PC-3 (cell line): ENCODE results near the gene LEF1. TPM values are rescaled to one million over a fixed set of nuclear protein-coding genes. Genes with fewer than 3 reads are reported as not detected.
A peak's percentile ranks its signal among the peaks of the same experiment; 100 is the strongest.

Source experiments
- ATAC-seq: fragments of 200-7000 bp; cut with Tn5 transposase; 2 replicates; pipeline ENCODE4 v1.9.1; 2020; ENCODE audit warnings: mild to moderate bottlenecking, moderate library complexity
- BruUV-seq: library from RNA; stranded (reverse); fragments of 400-500 nt; replicated peaks from 2 replicates; lab custom pipeline; 2021; lab: Mats Ljungman, UMichigan
- CTCF ChIA-PET: fragments of 300-600 bp; sonication (Branson Sonifier 250); formaldehyde crosslinking; loops from one replicate; lab custom pipeline; 2022; ENCODE audit warnings: antibody characterized with exemption; lab: Charles Lee
- POLR2A ChIA-PET: fragments of 300-600 bp; sonication (Branson Sonifier 250); formaldehyde crosslinking; loops from one replicate; lab custom pipeline; 2022; ENCODE audit warnings: antibody characterized with exemption; ENCODE audit not compliant: unreplicated experiment; lab: Charles Lee
- DNase-seq: peaks from one replicate; pipeline ENCODE4 v3.0.0-alpha.2; 2015
- H2AFZ ChIP-seq: fragments of 300-600 bp; sonication (generic); 2 replicates; pipeline ENCODE4 v1.6.0; 2016; ENCODE audit warnings: antibody characterized with exemption, low read length
- H3F3A ChIP-seq: fragments of 300-600 bp; sonication (generic); one replicate; pipeline ENCODE4 v1.6.0; 2017; ENCODE audit warnings: antibody characterized with exemption, low read length, control low read depth, mild to moderate bottlenecking; ENCODE audit not compliant: unreplicated experiment
- H3K27ac ChIP-seq: fragments of 300-600 bp; sonication (generic); 2 replicates; pipeline ENCODE4 v1.5.1; 2016; ENCODE audit warnings: mild to moderate bottlenecking, low read length
- H3K27me3 ChIP-seq: fragments of 300-600 bp; sonication (generic); 2 replicates; pipeline ENCODE4 v1.6.1; 2016; ENCODE audit warnings: low read length, mixed read lengths
- H3K36me3 ChIP-seq: fragments of 300-600 bp; sonication (generic); 2 replicates; pipeline ENCODE4 v1.6.1; 2016; ENCODE audit warnings: low read depth, mixed run types, low read length, mixed read lengths
- H3K4me1 ChIP-seq: fragments of 300-600 bp; sonication (generic); 2 replicates; pipeline ENCODE4 v1.5.1; 2016; ENCODE audit warnings: low read length; ENCODE audit not compliant: insufficient read depth
- H3K4me2 ChIP-seq: fragments of 300-600 bp; sonication (generic); 2 replicates; pipeline ENCODE4 v1.6.0; 2016; ENCODE audit warnings: low read length
- H3K4me3 ChIP-seq: fragments of 300-600 bp; sonication (generic); 2 replicates; pipeline ENCODE4 v1.5.1; 2016; ENCODE audit warnings: mild to moderate bottlenecking, low read length, mixed read lengths
- H3K79me2 ChIP-seq: fragments of 300-600 bp; sonication (generic); 2 replicates; pipeline ENCODE4 v1.6.1; 2017; ENCODE audit warnings: low read length, mixed read lengths
- H3K9ac ChIP-seq: fragments of 300-600 bp; sonication (generic); 2 replicates; pipeline ENCODE4 v1.6.0; 2016; ENCODE audit warnings: mild to moderate bottlenecking, low read length
- H3K9me2 ChIP-seq: fragments of 300-600 bp; sonication (generic); replicated peaks from 2 replicates; pipeline ENCODE4 v1.6.1; 2016; ENCODE audit warnings: mixed run types, low read length, mixed read lengths
- H3K9me3 ChIP-seq: fragments of 300-600 bp; sonication (generic); 2 replicates; pipeline ENCODE4 v1.6.1; 2016; ENCODE audit warnings: low read length, mixed read lengths
- H4K20me1 ChIP-seq: fragments of 300-600 bp; sonication (generic); 2 replicates; pipeline ENCODE4 v1.6.1; 2016; ENCODE audit warnings: low read length, mixed read lengths
- EZH2 ChIP-seq: fragments of 300-600 bp; sonication (generic); IDR thresholded peaks from one replicate; pipeline ENCODE4 v1.6.1; 2017; ENCODE audit warnings: antibody characterized with exemption, mild to moderate bottlenecking, low read length; ENCODE audit not compliant: unreplicated experiment
- EZH2phosphoT487 ChIP-seq: fragments of 300-600 bp; sonication (generic); IDR thresholded peaks from 2 replicates; pipeline ENCODE4 v1.6.1; 2018; ENCODE audit warnings: mild to moderate bottlenecking, antibody characterized with exemption, low read length, borderline replicate concordance
- intact Hi-C: fragments of 100-400 bp; cut with micrococcal nuclease; formaldehyde crosslinking; loops from 2 replicates; pipeline ENCODE4 v1.9.0; 2023
- total RNA-seq: library from RNA; depleted of rRNA; stranded (reverse); fragments of >200 nt; gene quantifications from 2 replicates; pipeline ENCODE4 v1.2.3, GENCODE V29; 2014
- TF ChIP-seq, protein P1 (sequence below): fragments of 300-600 bp; sonication (generic); conservative IDR thresholded peaks from 2 replicates; pipeline ENCODE4 v1.5.1; 2017; ENCODE audit warnings: antibody characterized with exemption, low read depth, mild to moderate bottlenecking, low read length

The LEF1 gene
- total RNA-seq, 1 experiment from 2014 or later: 2.4 TPM

DNA sequence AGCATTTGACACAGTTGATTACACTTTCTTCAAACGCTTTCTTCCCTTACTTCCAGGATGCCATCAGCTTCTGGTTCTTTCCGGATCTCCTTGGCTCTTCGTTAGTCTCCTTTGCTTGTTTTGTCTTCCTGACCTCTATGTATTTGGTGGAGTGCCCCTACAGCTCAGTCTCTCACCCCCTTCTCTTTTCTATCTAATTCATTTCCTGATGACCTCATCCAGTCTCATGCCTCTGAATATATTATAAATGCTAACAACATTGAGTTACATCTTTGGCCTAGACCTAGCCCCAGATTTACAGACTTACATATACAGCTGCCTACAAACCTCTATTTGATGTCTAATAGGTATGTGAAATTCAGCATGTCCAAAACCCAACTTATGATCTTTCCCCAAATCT lies 16.5 kb upstream of the LEF1 start:
- Histone ChIP-seq H3K9me3 (no peaks in the 10 kb centered on the region), H3F3A (no peaks in the 10 kb centered on the region), H3K4me1 (no peaks in the 10 kb centered on the region), H3K4me3 (no peak overlapping the region), H2AFZ (no peak overlapping the region), H3K79me2 (no peaks in the 10 kb centered on the region), H3K9ac (no peak overlapping the region), H3K27me3 (no peaks in the 10 kb centered on the region), H3K9me2 (no peaks in the 10 kb centered on the region), H3K4me2 (no peak overlapping the region), H3K27ac (no peak overlapping the region), H3K36me3 (no peaks in the 10 kb centered on the region), H4K20me1 (no peaks in the 10 kb centered on the region)
- ChIA-PET CTCF (no interaction called here), POLR2A (no interaction called here)
- TF ChIP-seq EZH2phosphoT487 (no peak), EZH2 (no peak)
- TF ChIP-seq, protein P1, sequence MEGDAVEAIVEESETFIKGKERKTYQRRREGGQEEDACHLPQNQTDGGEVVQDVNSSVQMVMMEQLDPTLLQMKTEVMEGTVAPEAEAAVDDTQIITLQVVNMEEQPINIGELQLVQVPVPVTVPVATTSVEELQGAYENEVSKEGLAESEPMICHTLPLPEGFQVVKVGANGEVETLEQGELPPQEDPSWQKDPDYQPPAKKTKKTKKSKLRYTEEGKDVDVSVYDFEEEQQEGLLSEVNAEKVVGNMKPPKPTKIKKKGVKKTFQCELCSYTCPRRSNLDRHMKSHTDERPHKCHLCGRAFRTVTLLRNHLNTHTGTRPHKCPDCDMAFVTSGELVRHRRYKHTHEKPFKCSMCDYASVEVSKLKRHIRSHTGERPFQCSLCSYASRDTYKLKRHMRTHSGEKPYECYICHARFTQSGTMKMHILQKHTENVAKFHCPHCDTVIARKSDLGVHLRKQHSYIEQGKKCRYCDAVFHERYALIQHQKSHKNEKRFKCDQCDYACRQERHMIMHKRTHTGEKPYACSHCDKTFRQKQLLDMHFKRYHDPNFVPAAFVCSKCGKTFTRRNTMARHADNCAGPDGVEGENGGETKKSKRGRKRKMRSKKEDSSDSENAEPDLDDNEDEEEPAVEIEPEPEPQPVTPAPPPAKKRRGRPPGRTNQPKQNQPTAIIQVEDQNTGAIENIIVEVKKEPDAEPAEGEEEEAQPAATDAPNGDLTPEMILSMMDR: no peak
- no peak for ATAC-seq
- intact Hi-C loops: no loop called here
- no TSS peak for BruUV-seq
- DNase-seq: no peak

DNA sequence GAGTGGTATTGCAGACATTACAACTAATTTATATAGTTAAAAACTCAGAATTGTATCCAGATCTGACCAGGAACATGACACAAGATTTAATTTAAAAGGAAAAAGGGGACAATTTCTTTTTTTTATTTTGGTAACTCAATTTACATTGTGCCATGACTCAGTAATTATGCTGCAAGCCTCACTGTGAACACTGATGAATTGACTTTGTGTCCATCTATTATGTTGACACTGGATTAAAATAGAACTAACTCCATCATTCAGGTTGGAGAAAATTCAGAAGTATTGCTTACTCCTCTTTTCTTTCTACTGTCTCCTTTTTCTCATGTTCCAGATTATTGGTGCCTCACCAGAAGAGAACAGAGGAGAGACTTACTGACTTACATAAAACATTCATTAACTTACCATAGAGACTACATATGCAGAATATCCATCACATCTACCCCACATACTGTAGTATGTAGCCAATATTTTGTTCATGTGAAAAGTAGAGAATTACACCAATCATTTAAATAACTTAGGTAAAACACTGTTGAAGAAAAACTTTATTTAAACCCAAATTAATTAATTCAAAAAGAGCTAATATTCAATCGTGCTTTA lies 15.8 kb upstream of the LEF1 start:
- no peak for DNase-seq
- H3K9ac ChIP-seq: no peak overlapping the region
- CTCF ChIA-PET: interaction anchor here (0.5 kb wide), 1 partner anchor 388 kb away, joined by 3 read pairs; no protein-coding TSS in a partner anchor
- no peaks in the 10 kb centered on the region for H3K9me2 ChIP-seq
- POLR2A ChIA-PET: no interaction called here
- H3K4me2 ChIP-seq: no peak overlapping the region
- no peaks in the 10 kb centered on the region for H3K9me3 ChIP-seq
- H3K27ac ChIP-seq: no peak overlapping the region
- BruUV-seq: no TSS peak
- no peaks in the 10 kb centered on the region for H3K79me2 ChIP-seq
- TF ChIP-seq, protein P1: no peak
- TF ChIP-seq EZH2phosphoT487 (no peak), EZH2 (no peak)
- intact Hi-C loops: loop anchor here (5.0 kb wide), 1 partner anchor 152 kb away; no protein-coding TSS in a partner anchor
- H3F3A ChIP-seq: no peaks in the 10 kb centered on the region
- H2AFZ ChIP-seq: no peak overlapping the region
- no peak overlapping the region for H3K4me3 ChIP-seq
- H3K36me3 ChIP-seq: no peaks in the 10 kb centered on the region
- ATAC-seq: no peak
- H3K27me3 ChIP-seq: no peaks in the 10 kb centered on the region
- no peaks in the 10 kb centered on the region for H4K20me1 ChIP-seq
- H3K4me1 ChIP-seq: no peaks in the 10 kb centered on the region

DNA sequence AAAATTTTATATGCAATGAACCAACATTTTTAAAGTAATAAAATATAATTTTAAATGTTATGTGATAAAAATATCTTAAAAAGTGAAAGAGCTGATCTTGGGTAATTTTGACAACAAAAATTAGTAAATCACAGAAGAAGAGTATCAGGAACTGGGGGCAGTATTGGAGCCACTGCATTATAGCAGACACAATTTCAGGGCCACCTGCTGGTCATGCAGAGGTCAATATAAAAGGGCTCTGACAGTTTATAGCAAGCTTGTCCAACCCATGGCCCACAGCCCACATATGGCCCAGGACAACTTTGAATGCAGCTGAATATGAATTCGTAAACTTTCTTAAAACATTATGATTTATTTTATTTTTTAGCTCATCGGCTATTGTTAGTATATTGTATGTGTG lies 13.0 kb upstream of the LEF1 start:
- Histone ChIP-seq H3K9ac (no peak overlapping the region), H3K36me3 (no peaks in the 10 kb centered on the region), H3K9me2 (no peaks in the 10 kb centered on the region), H2AFZ (no peak overlapping the region), H3K9me3 (no peaks in the 10 kb centered on the region), H3F3A (no peaks in the 10 kb centered on the region), H4K20me1 (no peaks in the 10 kb centered on the region), H3K79me2 (no peaks in the 10 kb centered on the region), H3K4me1 (no peaks in the 10 kb centered on the region), H3K27me3 (no peaks in the 10 kb centered on the region), H3K4me3 (no peak overlapping the region), H3K27ac (no peak overlapping the region), H3K4me2 (no peak overlapping the region)
- TF ChIP-seq EZH2: no peak
- TF ChIP-seq, protein P1: peak; percentile 35
- ChIA-PET POLR2A (no interaction called here), CTCF (no interaction called here)
- no peak for DNase-seq
- intact Hi-C loops: loop anchor here (1.0 to 5.0 kb wide), 2 partner anchors 121 to 149 kb away; no protein-coding TSS in a partner anchor
- ATAC-seq: peak; percentile 58
- no TSS peak for BruUV-seq
